ENCODE measurements around the gene PRR16. TPM values are rescaled to one million over a fixed set of nuclear protein-coding genes. Genes with fewer than 3 reads are reported as not detected.

The PRR16 gene
- total and polyA plus RNA-seq, 2 experiments from 2014 or later, result 1.0 to 1.7 TPM

- Mint-ChIP-seq H3K27me3 (ENCODE audit: insufficient read depth, low read depth, poor library complexity) (no peaks in the 10 kb centered on the region), H3K9me3 (no peaks in the 10 kb centered on the region; the same call in 2 of the 3 replicates), H3K27ac (no peak overlapping the region), H3K4me3 (no peak overlapping the region), H3K36me3 (ENCODE audit: low read depth) (no peaks in the 10 kb centered on the region), H3K4me1 (no peaks in the 10 kb centered on the region; the same call in 1 of the 3 replicates)
- Histone ChIP-seq H3K27me3 (ENCODE audit: insufficient read depth) (no peaks in the 10 kb centered on the region), H3K9me2 (ENCODE audit: insufficient read depth) (no peaks in the 10 kb centered on the region), H3K79me2 (replicated peaks; ENCODE audit: insufficient read depth) (no peaks in the 10 kb centered on the region), H3K4me3 (no peak overlapping the region), H3K4me2 (no peak overlapping the region), H3F3A (replicated peaks; ENCODE audit: low read depth) (no peaks in the 10 kb centered on the region), H3K4me1 (ENCODE audit: insufficient read depth) (no peaks in the 10 kb centered on the region), H2AFZ (no peak overlapping the region), H4K20me1 (replicated peaks; ENCODE audit: insufficient read depth) (no peaks in the 10 kb centered on the region), H3K27ac (ENCODE audit: low read depth) (no peak overlapping the region), H3K36me3 (ENCODE audit: insufficient read depth) (no peaks in the 10 kb centered on the region)
- TF ChIP-seq STAT1 (IDR thresholded peaks at IDR 0.05; ENCODE audit: unreplicated experiment) (no peak), REST (IDR thresholded peaks at IDR 0.05; ENCODE audit: unreplicated experiment) (no peak), ZNF462 (CRISPR knock-in tag; IDR thresholded peaks at IDR 0.05) (no peak), ZNF114 (CRISPR knock-in tag; IDR thresholded peaks at IDR 0.05) (no peak)
- DNase-seq (ENCODE audit: low spot score) (no peak), ATAC-seq (no peak)
These were observed 146.0 kb downstream of the PRR16 start for GRCh38 chr5:120610145-120610544.

Data from GM23338 (cell line).